HEK293T (cell line): Measurements from ENCODE around the gene CYP3A4.
"Not testable (repeated sequence)": the region's sequence is repeated elsewhere in the genome, so short reads cannot be mapped to it uniquely, and the experiment has no call there.

Experiments
- CTCF ChIA-PET: fragments of 350-600 bp; formaldehyde crosslinking; extraction: SDS; loops from one replicate; lab custom pipeline; 2021; ENCODE audit warnings: antibody characterized with exemption, inconsistent platforms; lab: Yijun Ruan, JAX
- POLR2A ChIA-PET: fragments of 350-600 bp; formaldehyde crosslinking; extraction: SDS; loops from one replicate; lab custom pipeline; 2020; ENCODE audit warnings: antibody characterized with exemption, inconsistent platforms; lab: Yijun Ruan, JAX
- DNase-seq: peaks from one replicate; pipeline ENCODE4 v3.0.0; 2012; ENCODE audit warnings: mixed read lengths; ENCODE audit errors: extremely low spot score
- ARNT ChIP-seq: fragments of 450-650 bp; IDR thresholded peaks from 2 replicates; pipeline ENCODE4 v1.6.1; 2017; ENCODE audit warnings: mild to moderate bottlenecking
- BHLHE40 ChIP-seq: fragments of 450-650 bp; IDR thresholded peaks from 2 replicates; pipeline ENCODE4 v1.6.1; 2016; ENCODE audit warnings: mild to moderate bottlenecking, moderate library complexity, borderline replicate concordance
- CTBP1 ChIP-seq: fragments of 450-650 bp; IDR thresholded peaks from 2 replicates; pipeline ENCODE4 v1.6.1; 2016; ENCODE audit warnings: borderline replicate concordance
- ELF4 ChIP-seq: fragments of 450-650 bp; IDR thresholded peaks from 2 replicates; pipeline ENCODE4 v1.6.1; 2017; ENCODE audit warnings: antibody characterized with exemption
- FOXA1 ChIP-seq: fragments of 450-650 bp; IDR thresholded peaks from 2 replicates; pipeline ENCODE4 v1.6.1; 2016; ENCODE audit warnings: mild to moderate bottlenecking
- FOXK2 ChIP-seq: fragments of 450-650 bp; IDR thresholded peaks from 2 replicates; pipeline ENCODE4 v1.6.1; 2016; ENCODE audit warnings: mild to moderate bottlenecking
- FOXM1 ChIP-seq: fragments of 450-650 bp; IDR thresholded peaks from 2 replicates; pipeline ENCODE4 v1.6.1; 2017; ENCODE audit warnings: mild to moderate bottlenecking, borderline replicate concordance
- HDGF ChIP-seq: fragments of 450-650 bp; IDR thresholded peaks from 2 replicates; pipeline ENCODE4 v1.6.1; 2017; ENCODE audit warnings: antibody characterized with exemption, borderline replicate concordance
- L3MBTL2 ChIP-seq: fragments of 450-650 bp; conservative IDR thresholded peaks from 2 replicates; pipeline ENCODE4 v1.6.1; 2016; ENCODE audit warnings: mild to moderate bottlenecking
- LEF1 ChIP-seq: fragments of 450-650 bp; IDR thresholded peaks from 2 replicates; pipeline ENCODE4 v1.6.1; 2017; ENCODE audit warnings: mild to moderate bottlenecking, borderline replicate concordance
- NFRKB ChIP-seq: fragments of 450-650 bp; IDR thresholded peaks from 2 replicates; pipeline ENCODE4 v1.6.1; 2016; ENCODE audit warnings: mild to moderate bottlenecking, moderate library complexity
- SP1 ChIP-seq: fragments of 450-650 bp; IDR thresholded peaks from 2 replicates; pipeline ENCODE4 v1.6.1; 2017
- SUZ12 ChIP-seq: fragments of 450-650 bp; IDR thresholded peaks from 2 replicates; pipeline ENCODE4 v1.6.1; 2016; ENCODE audit warnings: mild to moderate bottlenecking
- TARDBP ChIP-seq: fragments of 450-650 bp; IDR thresholded peaks from 2 replicates; pipeline ENCODE4 v1.6.1; 2016
- ZNF384 ChIP-seq: fragments of 450-650 bp; IDR thresholded peaks from 2 replicates; pipeline ENCODE4 v1.6.1; 2016
- TF ChIP-seq, protein P1 (sequence below): fragments of 450-650 bp; IDR thresholded peaks from 2 replicates; pipeline ENCODE4 v1.6.1; 2016

Gene CYP3A4

DNA sequence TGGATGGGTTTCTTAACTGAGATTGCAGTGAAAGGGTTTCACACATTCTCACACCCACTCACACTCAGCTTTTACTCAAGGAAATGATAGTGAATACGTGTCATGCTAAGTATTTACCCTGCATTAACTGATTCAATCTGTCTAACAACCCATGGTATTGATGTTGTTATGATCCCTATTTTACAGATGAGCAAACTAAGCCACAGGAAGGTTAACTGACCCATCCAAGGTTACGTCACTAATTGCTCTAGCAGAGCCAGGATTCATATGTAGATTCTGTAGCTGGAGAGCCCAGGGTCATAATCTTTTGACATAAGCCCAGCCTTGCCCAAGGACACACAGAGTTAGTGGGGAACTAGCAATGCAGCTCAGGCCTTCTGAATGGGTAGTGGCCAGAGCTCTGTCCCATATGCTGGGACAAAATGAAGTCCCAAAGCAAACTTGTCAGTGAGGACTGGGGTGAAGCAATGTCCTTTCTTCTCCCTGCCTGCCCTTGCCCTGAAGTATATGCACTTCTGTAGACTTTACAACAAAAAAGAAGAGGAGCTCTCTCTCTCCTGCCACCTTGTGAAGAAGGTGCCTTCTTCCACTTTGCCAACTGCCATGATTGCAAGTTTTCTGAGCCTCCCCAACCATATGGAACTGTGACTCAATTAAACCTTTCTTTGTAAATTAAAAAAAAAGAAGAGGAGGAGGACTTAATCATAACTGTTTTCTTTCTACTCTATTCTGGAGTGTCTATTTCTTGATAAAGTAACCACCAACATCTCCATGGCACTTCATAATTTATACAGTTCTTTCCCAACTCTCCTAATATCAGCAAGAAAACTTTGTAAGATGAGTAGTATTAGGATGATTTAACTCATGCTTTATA lies 44.0 kb downstream of the CYP3A4 start:
- ChIA-PET CTCF (no interaction called here), POLR2A (no interaction called here)
- DNase-seq, result no peak
- TF ChIP-seq HDGF, result no peak
- no peak for TF ChIP-seq FOXM1
- TF ChIP-seq FOXK2, result no peak
- no peak for TF ChIP-seq L3MBTL2
- no peak for TF ChIP-seq SUZ12
- TF ChIP-seq ARNT, result no peak
- TF ChIP-seq LEF1, result no peak
- TF ChIP-seq, protein P1, sequence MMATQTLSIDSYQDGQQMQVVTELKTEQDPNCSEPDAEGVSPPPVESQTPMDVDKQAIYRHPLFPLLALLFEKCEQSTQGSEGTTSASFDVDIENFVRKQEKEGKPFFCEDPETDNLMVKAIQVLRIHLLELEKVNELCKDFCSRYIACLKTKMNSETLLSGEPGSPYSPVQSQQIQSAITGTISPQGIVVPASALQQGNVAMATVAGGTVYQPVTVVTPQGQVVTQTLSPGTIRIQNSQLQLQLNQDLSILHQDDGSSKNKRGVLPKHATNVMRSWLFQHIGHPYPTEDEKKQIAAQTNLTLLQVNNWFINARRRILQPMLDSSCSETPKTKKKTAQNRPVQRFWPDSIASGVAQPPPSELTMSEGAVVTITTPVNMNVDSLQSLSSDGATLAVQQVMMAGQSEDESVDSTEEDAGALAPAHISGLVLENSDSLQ, result no peak
- no peak for TF ChIP-seq ZNF384
- TF ChIP-seq BHLHE40, result no peak
- TF ChIP-seq NFRKB, result no peak
- no peak for TF ChIP-seq CTBP1
- no peak for TF ChIP-seq TARDBP
- TF ChIP-seq ELF4, result no peak
- no peak for TF ChIP-seq SP1
- TF ChIP-seq FOXA1, result no peak

DNA sequence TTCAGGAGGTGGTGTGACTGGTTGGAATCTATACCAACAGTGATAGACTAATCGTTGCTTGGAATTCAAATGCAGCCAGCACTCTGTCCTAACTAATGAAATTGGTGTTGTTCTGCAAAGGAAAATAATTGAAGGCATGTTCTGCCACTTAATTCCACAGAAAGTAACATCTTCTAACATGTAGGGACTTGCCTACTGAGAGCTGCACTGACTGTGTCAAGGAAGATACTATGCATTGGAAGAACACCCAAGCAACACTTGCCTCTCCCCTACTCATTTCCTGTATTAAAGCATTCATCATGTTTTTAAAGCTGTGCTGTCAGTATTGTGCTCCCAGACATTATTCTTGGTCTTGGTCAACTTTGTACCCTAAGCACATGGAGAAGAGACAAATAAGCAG lies 46.3 kb downstream of the CYP3A4 start:
- TF ChIP-seq, protein P1, result no peak
- no peak for TF ChIP-seq SP1
- no peak for TF ChIP-seq ZNF384
- no peak for TF ChIP-seq ARNT
- TF ChIP-seq CTBP1, result no peak
- TF ChIP-seq TARDBP, result no peak
- no peak for TF ChIP-seq FOXA1
- no peak for TF ChIP-seq HDGF
- TF ChIP-seq NFRKB, result no peak
- TF ChIP-seq SUZ12, result no peak
- TF ChIP-seq FOXM1, result no peak
- TF ChIP-seq LEF1, result no peak
- TF ChIP-seq FOXK2, result no peak
- no peak for TF ChIP-seq ELF4
- no peak for TF ChIP-seq L3MBTL2
- ChIA-PET CTCF (interaction anchor here (0.7 kb wide), 1 partner anchor 12 kb away, joined by 3 read pairs; no protein-coding TSS in a partner anchor), POLR2A (no interaction called here)
- no peak for DNase-seq

DNA sequence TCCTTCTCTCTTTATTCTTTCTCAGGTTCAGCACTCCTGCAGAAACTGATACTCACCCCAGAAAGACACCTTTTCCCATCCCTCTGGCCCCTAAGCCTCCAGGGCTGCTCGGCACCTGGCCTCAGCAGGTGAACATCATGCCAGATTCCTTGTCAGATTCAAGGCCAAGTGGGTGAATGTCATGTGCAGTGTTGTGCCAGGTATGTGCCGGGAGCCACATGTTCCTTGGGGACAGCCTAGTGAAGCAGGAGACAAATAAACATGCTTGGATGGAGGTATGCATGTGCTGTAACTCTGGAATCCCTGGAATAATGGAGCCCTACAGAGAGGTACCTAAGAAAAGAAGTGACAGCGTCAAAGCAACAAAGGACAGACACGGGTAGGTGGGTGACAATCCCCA lies 47.3 kb downstream of the CYP3A4 start:
- DNase-seq, CTCF ChIA-PET: not testable (repeated sequence)

DNA sequence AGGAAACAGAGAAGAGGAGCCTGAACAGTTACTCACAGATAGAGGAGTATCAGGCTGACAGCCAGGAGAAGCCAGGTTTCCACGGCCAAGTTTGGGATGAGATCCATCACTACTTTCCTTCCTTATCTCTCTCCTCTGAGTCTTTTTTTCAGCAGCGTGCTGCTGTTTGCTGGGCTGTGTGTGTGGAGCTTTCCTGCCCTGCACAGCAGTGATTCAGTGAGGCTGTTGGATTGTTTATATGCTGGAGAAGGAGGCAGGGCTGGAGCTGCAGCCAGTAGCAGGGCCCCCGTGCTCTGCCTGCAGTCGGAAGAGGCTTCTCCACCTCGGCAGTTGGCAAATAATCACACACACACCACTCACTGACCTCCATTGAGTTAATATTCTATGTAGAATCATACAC lies 49.0 kb downstream of the CYP3A4 start, which contains the start of gene CYP3A7:
TSS of gene CYP3A7 (minus strand) at position 210 of the 400 bp plus-strand sequence. CDS start at position 107, 103 bp downstream.
- ChIA-PET CTCF (no interaction called here), POLR2A (no interaction called here)
- TF ChIP-seq, protein P1, result no peak
- TF ChIP-seq NFRKB, result no peak
- TF ChIP-seq LEF1, result no peak
- no peak for TF ChIP-seq TARDBP
- DNase-seq, result no peak

More for the DNA sequence above, 47.3 kb downstream of the CYP3A4 start:
- POLR2A ChIA-PET, result not testable (repeated sequence)

DNA sequence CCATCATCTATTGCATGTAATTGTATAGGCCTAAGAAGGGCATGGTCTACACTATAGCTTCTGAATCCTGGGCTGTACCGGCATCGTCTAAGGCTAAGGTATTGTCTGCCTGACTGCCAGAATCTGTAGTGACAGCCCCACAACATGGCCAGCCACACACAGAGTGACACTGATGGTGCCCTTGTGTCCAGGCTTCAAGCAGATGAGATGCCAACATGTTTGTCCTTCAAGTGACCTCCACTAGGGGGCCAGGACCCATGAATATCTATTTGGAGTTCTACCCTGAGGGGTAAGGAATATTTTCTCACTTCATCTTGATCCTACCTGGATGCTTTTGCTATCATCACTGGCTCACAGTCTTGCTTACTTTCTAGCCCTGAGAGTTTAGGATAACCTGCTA lies 50.5 kb downstream of the CYP3A4 start:
- peak; percentile 18 for DNase-seq
- ChIA-PET POLR2A (no interaction called here), CTCF (no interaction called here)
- no peak for TF ChIP-seq SUZ12
- no peak for TF ChIP-seq FOXM1
- TF ChIP-seq ELF4, result no peak
- TF ChIP-seq LEF1, result no peak
- TF ChIP-seq, protein P1, result no peak
- no peak for TF ChIP-seq NFRKB
- TF ChIP-seq TARDBP, result no peak
- no peak for TF ChIP-seq SP1
- no peak for TF ChIP-seq FOXA1
- TF ChIP-seq CTBP1, result no peak
- no peak for TF ChIP-seq BHLHE40
- no peak for TF ChIP-seq L3MBTL2

DNA sequence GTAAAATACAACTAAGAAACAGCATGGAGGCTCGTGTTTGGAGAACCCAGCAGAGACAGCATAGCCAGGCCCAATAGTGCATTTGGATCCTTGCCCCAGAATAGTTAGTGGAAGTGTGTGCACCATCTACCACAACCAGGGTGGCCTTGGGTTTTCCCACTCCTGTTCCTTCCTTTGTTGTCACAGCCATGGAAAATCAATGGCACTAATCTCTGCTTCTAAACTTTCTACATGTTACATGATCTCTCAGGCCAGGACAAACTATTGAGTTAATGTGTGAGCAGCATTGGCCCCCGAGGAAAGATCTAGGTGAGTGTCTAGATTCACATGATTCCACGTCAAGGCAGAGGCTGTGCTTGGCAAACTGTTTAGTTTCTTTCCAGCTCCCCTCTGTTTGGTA lies 51.0 kb downstream of the CYP3A4 start:
- ChIA-PET POLR2A (no interaction called here), CTCF (no interaction called here)

More for the DNA sequence above, 51.0 kb downstream of the CYP3A4 start:
- TF ChIP-seq ARNT (no peak), LEF1 (no peak), TARDBP (no peak), SUZ12 (no peak), HDGF (no peak), CTBP1 (no peak), FOXA1 (no peak), FOXK2 (no peak), ZNF384 (no peak), BHLHE40 (no peak), ELF4 (no peak), SP1 (no peak), NFRKB (no peak), FOXM1 (no peak), L3MBTL2 (no peak)
- TF ChIP-seq, protein P1, result no peak
- no peak for DNase-seq
